Measurements from ENCODE around the gene PLCB3.

Gene PLCB3

GRCh38 chr11:64281957-64282770 lies 30.8 kb downstream of the PLCB3 start:
- no peak for DNase-seq (ENCODE audit: low read depth, low spot score)
- in situ Hi-C loops (cut with HindIII; ENCODE audit: low sequenced_read_pairs): no loop called here
- no peak overlapping the region for H3K4me3 ChIP-seq (ENCODE audit: low read depth, low read length)
- TF ChIP-seq, protein P1, sequence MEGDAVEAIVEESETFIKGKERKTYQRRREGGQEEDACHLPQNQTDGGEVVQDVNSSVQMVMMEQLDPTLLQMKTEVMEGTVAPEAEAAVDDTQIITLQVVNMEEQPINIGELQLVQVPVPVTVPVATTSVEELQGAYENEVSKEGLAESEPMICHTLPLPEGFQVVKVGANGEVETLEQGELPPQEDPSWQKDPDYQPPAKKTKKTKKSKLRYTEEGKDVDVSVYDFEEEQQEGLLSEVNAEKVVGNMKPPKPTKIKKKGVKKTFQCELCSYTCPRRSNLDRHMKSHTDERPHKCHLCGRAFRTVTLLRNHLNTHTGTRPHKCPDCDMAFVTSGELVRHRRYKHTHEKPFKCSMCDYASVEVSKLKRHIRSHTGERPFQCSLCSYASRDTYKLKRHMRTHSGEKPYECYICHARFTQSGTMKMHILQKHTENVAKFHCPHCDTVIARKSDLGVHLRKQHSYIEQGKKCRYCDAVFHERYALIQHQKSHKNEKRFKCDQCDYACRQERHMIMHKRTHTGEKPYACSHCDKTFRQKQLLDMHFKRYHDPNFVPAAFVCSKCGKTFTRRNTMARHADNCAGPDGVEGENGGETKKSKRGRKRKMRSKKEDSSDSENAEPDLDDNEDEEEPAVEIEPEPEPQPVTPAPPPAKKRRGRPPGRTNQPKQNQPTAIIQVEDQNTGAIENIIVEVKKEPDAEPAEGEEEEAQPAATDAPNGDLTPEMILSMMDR (IDR thresholded peaks at IDR 0.05; ENCODE audit: low read depth, low read length): no peak

DNA sequence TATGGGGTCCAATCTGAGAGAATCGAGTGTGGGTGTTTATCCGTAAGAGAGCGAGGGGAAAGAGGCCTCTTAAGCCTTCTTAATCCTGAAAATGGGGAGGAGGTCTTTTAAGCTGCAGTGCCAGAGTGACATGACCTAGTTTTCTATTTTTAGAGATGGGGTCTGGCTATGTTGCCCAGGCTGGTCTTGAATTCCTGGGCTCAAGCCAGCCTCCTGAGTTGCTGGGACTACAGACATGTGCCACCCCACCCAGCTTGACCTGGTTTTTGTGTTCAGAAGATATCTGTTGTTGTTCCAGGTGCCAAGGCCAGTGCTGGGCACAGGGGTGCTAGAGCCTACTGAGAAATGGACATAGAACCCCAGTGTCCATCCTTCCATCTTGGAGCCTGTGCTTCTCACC lies 31.8 kb downstream of the PLCB3 start:
- in situ Hi-C loops (cut with HindIII; ENCODE audit: low sequenced_read_pairs): no loop called here
- no peak overlapping the region for H3K4me3 ChIP-seq (ENCODE audit: low read depth, low read length)
- no peak for DNase-seq (ENCODE audit: low read depth, low spot score)
- TF ChIP-seq, protein P1 (IDR thresholded peaks at IDR 0.05; ENCODE audit: low read depth, low read length): no peak

GRCh38 chr11:64284048-64284961 lies 33.0 kb downstream of the PLCB3 start, which contains the start of gene BAD:
TSS of gene BAD (minus strand) at chr11:64284665. CDS start at chr11:64284368, 297 bp downstream.
- peak; percentile 90 for DNase-seq (ENCODE audit: low read depth, low spot score)
- in situ Hi-C loops (cut with HindIII; ENCODE audit: low sequenced_read_pairs): no loop called here
- H3K4me3 ChIP-seq (ENCODE audit: low read depth, low read length): peak within 1 kb of the TSS; percentile 71
- TF ChIP-seq, protein P1 (IDR thresholded peaks at IDR 0.05; ENCODE audit: low read depth, low read length): no peak

DNA sequence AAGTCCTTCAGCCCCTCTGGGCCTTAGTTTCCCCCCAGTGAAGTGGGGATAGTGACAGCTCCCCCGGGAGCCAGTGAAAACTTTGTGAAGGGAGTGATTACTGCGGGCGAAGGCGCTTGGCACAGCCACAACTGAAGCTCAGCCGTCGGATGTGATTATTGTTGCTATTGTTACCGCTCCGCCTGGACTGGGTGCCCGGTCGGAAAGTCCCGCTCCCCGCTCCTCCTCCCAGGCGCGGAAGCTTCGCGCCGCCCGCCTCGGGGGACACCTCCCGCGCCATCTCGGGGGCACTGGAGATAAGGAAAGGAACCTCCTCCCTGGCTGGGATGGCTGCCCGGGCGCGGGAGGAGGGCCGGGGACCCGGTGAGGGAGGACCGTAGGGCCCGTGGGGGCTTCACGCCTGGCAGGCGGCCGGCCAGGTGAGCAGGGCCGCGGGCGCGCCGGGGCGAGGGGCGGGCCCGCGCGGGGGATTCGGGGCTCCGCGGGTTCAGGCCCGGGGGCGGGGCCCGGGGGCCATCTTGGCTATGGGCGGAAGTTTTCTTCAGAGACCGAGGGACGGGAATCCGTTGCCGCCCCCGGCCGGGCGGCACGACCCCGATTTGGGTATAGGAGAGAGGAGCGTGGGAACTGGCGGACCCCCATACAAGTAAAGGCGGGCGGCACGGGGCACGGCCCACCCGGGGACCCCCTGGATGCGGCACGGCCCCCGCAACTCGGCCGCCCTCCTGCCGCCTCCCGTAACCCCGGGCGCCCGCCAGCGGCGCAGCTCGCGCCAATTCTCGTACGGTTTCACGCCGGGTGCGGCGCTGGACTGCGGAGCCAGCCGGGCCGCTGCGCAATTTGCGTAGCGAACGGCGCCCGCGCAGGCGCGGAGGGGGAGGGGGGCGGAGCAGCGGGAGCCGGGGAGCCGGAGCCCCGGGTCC lies 33.9 kb downstream of the PLCB3 start, which contains the start of gene GPR137:
Gene GPR137 (plus strand): TSS at position 887 of the 923 bp plus-strand sequence. CDS start 677 bp downstream, outside the sequence.
- in situ Hi-C loops (cut with HindIII; ENCODE audit: low sequenced_read_pairs): no loop called here
- TF ChIP-seq, protein P1 (IDR thresholded peaks at IDR 0.05; ENCODE audit: low read depth, low read length): no peak
- peak; percentile 65 for DNase-seq (ENCODE audit: low read depth, low spot score)
- H3K4me3 ChIP-seq (ENCODE audit: low read depth, low read length): peak within 1 kb of the TSS; percentile 71

DNA sequence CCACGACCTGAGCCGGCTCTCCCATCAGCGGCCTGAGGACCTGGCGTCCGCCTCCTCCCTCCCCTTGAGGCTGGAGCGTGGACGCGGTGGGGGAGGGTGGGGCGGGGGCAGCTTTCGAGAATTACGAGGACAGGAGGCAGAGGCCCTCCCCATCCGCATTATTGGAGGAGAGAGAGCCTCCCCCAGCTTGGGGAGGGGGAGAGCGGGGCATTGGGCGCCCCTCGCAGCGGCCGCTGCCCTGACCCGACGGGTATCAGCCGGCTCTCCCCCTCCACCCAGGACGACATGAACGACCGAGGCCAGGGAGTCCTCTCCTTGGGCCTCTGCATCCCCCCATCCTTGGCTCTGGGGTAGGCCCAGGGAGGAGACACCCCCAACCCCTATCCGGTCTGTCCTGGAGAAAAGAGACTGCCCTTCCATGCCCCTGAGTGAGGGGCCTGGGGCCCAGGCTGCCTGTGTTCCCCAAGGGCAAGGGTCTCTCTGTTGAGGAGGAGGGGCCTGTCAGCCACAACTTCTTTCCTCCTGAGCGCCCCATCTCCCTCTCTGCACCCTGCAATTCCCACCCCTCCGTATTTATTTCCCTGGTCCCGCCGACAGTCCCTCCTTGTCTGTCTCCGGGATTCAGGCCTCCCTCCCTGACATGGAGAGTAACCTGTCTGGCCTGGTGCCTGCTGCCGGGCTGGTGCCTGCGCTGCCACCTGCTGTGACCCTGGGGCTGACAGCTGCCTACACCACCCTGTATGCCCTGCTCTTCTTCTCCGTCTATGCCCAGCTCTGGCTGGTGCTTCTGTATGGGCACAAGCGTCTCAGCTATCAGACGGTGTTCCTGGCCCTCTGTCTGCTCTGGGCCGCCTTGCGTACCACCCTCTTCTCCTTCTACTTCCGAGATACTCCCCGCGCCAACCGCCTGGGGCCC lies 34.8 kb downstream of the PLCB3 start:
- in situ Hi-C loops (cut with HindIII; ENCODE audit: low sequenced_read_pairs): no loop called here
- no peak for DNase-seq (ENCODE audit: low read depth, low spot score)
- H3K4me3 ChIP-seq (ENCODE audit: low read depth, low read length): peak overlapping the region; percentile 71
- TF ChIP-seq, protein P1 (IDR thresholded peaks at IDR 0.05; ENCODE audit: low read depth, low read length): no peak
